GM10266 (cell line): ENCODE measurements around the gene SETDB2.
A peak's percentile ranks its signal among the peaks of the same experiment; 100 is the strongest.

Experiments used
- DNase-seq: peaks from one replicate; pipeline ENCODE4 v3.0.0; 2012; ENCODE audit errors: extremely low spot score
- TF ChIP-seq, protein P1 (sequence below): IDR thresholded peaks from 2 replicates; pipeline ENCODE4 v1.5.1; 2012; ENCODE audit warnings: mild to moderate bottlenecking, low read depth; ENCODE audit not compliant: control insufficient read depth, insufficient read depth; ENCODE audit errors: missing control alignments

Gene SETDB2

DNA sequence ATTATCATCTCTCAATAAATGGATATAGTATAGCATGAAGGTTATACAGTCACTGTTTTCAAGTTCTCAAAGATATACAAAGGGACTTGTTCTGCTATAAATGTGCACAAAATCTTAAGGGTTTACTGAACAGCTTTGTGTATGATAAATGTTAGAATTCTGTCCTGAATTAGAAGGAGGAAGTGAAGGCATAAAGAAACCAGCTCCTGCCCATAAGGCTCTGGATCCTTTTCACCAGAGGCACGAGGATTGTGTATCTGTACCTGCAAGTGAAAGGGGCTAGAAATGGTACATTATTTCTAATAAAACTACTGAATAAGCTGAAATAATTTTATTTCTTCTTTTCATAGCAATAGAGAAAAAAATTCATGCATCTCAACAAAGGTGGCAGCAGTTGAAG is 84.1 kb downstream of the SETDB2 start:
- DNase-seq: no peak
- TF ChIP-seq, protein P1, sequence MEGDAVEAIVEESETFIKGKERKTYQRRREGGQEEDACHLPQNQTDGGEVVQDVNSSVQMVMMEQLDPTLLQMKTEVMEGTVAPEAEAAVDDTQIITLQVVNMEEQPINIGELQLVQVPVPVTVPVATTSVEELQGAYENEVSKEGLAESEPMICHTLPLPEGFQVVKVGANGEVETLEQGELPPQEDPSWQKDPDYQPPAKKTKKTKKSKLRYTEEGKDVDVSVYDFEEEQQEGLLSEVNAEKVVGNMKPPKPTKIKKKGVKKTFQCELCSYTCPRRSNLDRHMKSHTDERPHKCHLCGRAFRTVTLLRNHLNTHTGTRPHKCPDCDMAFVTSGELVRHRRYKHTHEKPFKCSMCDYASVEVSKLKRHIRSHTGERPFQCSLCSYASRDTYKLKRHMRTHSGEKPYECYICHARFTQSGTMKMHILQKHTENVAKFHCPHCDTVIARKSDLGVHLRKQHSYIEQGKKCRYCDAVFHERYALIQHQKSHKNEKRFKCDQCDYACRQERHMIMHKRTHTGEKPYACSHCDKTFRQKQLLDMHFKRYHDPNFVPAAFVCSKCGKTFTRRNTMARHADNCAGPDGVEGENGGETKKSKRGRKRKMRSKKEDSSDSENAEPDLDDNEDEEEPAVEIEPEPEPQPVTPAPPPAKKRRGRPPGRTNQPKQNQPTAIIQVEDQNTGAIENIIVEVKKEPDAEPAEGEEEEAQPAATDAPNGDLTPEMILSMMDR: no peak

DNA sequence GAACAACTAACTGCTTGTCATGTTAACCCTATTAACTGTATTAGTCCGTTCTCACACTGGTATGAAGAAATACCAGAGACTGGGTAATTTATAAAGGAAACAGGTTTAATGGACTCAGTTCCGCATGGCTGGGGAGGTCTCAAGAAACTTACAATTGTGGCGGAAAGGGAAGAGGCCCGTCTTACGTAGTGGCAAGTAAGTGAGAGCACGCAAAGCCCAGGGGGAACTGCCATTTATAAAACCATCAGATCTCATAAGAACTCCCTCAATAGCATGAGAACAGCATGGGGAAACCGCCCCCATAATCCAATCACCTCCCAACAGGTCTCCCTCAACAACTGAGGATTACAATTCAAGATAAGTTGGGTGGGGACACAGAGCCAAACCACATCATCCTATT is 86.4 kb downstream of the SETDB2 start:
- peak; percentile 28 for DNase-seq
- TF ChIP-seq, protein P1: no peak

DNA sequence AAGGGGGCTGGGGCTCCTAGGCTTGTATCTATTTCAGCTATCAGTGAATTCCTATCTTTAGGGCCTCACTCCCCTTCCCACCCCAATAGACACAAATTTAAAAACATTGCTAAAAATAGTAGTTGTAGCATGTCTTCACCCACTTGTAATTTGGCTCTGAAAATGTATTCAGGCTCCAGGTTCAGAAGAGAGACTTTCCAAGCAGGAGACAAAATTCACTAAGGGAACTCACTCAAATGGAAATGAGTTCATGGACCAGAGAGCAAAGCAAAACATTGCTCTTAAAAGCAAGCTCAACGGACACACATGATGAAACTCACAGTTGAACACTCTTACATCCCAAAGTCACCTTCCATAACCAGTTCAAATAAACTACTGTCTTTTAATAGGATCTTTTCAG is 88.5 kb downstream of the SETDB2 start:
- TF ChIP-seq, protein P1: no peak
- no peak for DNase-seq

DNA sequence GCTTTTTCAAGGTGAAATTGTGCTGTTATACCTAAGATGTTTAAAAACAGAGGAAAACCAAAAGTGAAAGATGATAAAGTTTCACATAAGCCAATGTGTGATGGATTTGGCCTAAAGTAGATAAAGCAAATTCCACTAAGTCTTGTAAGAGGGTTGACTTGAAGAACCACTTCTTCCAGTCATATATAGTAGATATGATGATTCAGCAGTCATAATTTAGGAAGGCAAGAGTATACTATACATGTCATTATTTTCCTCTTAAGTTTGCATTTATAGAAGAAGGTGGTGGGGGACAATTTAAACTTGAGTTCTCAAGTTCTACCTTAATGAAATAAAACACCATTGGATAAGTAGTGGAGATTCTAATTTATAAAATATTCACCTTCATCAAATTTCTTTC is 88.9 kb downstream of the SETDB2 start:
- DNase-seq: no peak
- TF ChIP-seq, protein P1: no peak

DNA sequence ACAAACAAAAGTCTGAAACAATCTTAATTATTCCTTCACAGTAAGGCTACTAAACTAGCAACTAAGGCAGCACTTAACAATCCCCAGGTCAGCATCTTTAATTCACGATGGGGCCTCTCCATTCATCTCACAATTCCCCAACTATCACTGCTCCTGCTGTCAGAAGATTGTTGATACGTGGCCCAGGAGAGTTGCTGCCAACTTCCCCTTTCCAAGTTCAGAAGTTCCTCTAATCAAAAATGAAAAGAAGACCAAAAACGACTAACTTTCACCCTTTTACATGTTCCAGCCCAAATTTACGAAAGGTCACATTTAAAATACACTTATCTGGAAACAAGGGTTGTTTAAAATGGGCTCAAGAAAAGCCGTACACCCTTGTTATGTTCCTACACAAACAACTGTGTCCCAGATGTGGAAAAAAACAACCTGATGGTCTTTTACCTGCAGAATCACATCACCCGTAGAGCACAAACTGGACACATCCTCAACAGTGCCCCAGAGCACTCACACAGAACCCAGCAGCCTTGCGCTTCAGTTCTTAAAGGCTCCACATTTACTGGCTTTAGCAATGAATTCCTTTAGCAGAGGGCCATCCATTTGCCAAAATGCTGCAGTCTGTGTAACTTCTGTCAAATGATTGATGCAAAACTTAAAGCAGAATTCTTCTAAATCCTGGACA is 89.7 kb downstream of the SETDB2 start:
- DNase-seq: no peak
- TF ChIP-seq, protein P1: no peak

DNA sequence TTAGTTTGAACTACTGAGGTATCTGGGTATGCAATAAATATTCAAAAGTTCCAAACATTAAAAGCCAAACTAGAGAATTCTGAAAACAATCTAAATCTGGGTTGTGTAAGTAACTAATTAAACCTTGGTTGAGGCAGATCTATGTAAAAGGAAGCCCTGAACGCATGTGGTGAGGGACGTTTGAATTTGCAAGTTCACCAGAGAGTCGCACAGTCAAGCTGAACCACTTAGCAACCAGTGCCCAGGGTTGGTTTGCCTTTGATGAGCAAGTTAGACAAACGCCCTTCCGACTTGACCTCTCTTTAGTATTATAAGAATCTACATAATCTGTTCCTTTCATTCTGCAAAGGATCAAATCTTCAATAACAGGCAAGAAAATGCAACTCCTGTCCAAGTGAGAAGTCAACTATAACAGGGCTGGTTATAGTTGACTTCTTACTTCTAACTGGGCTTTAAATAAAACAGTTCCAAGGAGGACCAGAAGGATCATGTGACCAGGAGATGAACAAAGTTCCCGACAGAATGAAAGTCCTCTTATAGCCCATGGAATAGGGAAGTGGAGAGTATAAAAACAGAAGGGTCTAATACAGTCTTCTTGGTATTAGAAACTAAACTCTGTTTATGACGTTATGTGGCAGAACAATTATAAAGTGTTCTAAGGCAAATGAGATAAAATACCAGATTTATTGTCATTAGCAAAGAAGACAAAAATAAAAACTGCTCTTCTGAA is 92.2 kb downstream of the SETDB2 start:
- no peak for DNase-seq
- TF ChIP-seq, protein P1: no peak

DNA sequence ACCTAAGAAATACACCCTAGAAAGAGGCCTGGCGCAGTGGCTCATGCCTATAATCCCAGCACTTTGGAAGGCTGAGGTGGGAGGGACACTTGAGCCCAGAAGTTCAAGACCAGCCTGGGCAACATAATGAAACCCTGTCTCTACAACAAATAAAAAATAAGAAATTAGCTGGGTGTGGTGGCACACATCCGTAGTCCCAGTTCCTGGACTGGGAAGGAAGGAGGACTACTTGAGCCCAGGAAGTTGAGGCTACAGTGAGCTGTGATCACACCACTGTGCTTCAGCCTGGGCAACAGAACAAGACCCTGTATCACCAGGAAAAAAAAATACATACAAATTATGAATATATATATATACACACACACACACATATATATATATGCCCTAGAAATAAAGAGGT is 94.3 kb downstream of the SETDB2 start:
- TF ChIP-seq, protein P1: no peak
- no peak for DNase-seq
